HG03103 (cell line): ENCODE data around the gene ASB18.

Source experiments
- ATAC-seq: cut with Tn5 transposase; IDR thresholded peaks from one replicate; pipeline ENCODE4 v1.9.1; 2021; ENCODE audit warnings: low read depth; ENCODE audit not compliant: unreplicated experiment

ASB18 gene

GRCh38 chr2:236164925-236165841, 99.0 kb downstream of the ASB18 start:
- no peak for ATAC-seq

GRCh38 chr2:236164201-236164924, 99.8 kb downstream of the ASB18 start:
- ATAC-seq: no peak

GRCh38 chr2:236163471-236164200, 100.6 kb downstream of the ASB18 start:
- ATAC-seq: no peak

DNA sequence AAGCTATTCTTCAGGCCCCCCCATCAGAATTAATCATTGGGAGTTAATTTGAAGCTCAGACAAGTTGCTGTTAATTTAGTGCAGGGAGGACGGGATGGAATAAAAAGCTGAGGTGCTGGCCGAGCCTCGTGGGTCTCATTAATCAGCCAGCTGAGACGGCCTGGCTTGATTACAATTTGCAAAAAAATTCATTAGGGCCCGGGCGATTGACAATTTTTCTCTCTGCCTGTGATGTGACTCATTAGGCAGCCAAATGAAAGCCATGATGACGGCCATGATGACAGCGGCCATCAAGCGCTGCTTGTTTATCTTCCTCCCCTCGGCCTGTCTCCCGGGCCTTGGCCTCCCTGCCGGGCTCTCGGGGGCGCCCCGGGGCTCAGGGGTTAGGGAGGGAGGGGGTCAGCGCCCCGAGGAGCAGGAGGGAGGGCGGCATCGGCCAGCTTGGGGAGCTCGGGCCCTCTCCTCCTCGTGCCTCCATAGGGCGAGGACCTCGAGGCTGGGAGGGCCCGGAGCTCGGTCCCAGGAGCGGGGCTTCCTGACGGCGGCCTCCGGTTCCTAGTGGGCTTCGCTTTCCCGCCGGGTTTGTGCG, 101.2 kb downstream of the ASB18 start:
- ATAC-seq: no peak

DNA sequence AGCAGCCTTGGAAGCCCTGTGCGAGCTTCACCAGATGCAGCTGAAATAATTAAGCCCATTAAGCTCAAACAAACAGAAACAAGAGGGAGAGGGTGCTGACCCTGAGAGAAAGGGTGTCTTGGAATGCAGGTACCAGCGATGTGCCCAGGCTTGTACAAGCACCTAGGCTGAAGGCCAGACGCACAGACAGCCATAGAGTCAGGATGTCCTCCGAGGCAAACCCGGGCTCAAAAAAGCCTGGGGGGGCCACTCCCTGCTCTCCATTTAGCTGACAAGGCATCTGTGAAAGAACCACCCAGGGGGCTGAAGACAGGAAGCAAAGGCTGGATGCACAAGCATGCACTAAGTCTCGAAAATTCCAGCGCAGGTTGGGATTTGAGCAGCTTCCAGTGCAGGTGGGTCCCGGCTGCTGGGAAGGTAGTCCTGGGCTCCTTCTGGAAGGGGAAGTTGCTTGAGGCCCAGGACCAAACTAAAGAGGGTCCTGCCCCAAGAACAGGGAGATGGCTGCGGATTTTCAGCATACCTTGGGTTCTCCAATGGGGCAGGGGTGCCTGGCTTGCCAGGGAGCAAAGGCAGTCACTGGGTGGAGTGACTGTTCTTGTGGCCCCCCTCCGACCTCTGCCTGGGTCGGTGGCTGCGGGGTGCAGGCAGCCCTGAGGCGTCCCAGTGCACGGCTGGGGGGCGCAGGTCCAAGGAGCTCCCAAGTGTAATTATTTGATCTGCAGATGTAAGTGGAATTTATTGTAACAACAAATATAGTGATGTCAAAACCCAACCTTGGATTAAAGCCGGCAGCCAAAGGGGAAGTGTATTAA, 102.0 kb downstream of the ASB18 start:
- ATAC-seq: no peak

DNA sequence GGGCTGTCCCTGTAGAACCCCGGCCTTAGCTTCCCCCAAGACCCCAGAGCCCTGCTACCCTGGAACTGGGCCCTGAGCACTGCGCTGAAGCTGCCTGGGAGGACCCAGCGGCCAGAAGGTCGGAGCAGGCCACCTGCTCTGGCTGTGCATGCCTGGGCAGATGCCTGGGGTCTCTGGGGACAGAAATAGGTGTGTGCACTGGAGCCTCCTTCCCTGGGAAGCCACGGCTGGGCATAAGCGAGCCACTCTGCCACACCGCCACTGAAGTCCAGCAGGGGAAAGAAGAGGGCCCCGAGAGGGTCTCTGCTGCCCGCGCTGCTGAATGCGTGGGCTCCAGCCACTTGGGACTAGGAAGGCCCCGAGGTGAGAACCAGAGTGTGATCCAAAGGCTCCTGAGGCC, 102.7 kb downstream of the ASB18 start:
- no peak for ATAC-seq

DNA sequence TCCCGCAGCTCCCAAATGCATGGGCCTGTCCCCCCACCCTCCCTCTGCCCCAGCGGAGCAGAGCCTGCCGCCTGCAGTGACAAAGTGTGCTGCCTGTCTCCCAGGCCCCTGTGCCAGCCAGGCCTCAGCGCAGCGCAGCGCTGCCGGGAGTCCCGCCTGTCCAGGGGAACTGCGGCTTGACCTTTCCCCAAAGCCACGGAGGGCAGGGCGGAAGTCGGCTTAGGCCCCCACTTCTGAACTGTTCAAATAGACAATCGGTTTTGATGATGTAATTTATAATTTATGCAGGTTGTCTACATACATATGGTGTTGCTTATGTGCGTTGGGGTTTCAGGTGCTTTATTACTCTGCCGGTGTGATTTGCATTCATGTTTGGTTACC, 103.1 kb downstream of the ASB18 start:
- ATAC-seq: no peak

DNA sequence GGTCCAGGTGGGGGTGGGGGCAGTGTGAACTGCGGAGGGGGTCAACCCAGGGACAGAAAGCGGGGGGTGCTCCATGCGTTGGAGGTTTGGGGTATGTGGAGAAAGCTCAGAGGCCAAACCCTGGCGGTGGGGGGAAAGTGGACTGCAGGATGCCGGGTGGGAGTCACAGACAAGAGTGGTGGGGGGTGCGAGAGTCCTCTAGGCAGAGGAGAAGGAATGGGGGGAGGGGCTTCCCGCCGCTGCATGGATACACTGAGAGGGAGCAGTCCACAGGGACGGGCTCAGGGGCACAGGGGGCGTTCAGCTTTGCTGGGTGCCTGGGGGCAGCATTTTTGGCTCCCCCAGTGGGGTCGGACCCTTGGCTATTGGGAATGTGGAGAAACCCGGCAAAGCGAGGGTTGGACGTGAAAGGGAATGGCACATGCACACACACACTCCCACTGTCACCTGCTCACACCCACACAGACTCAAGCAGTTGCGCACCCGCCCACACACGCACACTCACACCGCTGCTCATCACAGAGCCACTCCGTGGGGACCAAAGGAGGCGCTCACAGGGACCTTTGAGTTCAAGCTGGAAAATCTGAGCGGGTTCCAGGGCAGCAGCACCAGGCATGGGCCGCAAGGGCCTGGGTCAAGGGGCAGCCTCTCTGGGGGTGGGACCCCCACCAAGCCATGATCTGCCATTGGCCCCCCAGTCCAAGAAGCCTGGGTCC, 103.7 kb downstream of the ASB18 start:
- no peak for ATAC-seq

DNA sequence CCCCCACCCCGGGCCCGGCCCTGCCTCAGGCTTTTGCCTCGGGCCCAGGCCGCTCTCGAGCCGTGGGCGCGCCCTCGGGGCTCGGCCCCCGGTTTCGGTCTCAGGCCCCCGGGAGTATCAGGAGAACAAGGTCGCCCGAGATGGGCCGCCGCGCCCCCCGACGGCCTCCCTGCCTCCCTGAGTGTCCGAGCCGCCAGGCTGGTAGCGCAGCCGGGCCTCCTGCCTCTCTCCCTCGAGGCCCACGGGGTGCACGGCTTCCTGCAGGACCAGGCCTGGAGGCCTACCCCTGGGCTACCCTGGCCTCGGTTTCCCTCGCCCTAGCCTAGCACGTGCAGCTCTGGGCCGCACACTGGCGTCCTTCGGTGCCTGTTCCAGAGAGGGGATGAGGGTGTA, 104.4 kb downstream of the ASB18 start:
- ATAC-seq: no peak

GRCh38 chr2:236158969-236159777, 105.0 kb downstream of the ASB18 start:
- ATAC-seq: no peak

- ATAC-seq: no peak
Observed at GRCh38 chr2:236157815-236158498, 106.2 kb downstream of the ASB18 start.

GRCh38 chr2:236157366-236157765, 106.8 kb downstream of the ASB18 start:
- ATAC-seq: no peak

DNA sequence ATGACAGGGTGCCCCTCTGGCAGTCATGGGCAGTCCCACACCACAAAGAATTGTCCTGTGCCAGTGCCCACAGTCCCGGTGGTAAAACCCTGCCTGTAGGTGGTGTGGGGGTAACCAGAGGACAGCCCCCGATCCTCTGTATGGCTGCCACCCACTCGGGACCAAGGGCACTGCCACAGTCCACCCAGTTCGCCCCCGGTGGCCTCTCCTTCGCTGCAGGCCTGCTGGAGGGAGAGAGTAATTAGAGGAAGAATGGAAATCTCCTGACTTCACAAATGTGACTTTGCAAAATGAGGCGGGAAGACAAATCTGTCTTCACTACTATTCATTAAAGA, 107.4 kb downstream of the ASB18 start:
- no peak for ATAC-seq

- no peak for ATAC-seq
Observed at GRCh38 chr2:236156095-236156859, 107.9 kb downstream of the ASB18 start.

- no peak for ATAC-seq
Observed at GRCh38 chr2:236155406-236155805, 108.8 kb downstream of the ASB18 start.

- ATAC-seq: no peak
Observed at GRCh38 chr2:236146436-236146835, 117.8 kb downstream of the ASB18 start.

DNA sequence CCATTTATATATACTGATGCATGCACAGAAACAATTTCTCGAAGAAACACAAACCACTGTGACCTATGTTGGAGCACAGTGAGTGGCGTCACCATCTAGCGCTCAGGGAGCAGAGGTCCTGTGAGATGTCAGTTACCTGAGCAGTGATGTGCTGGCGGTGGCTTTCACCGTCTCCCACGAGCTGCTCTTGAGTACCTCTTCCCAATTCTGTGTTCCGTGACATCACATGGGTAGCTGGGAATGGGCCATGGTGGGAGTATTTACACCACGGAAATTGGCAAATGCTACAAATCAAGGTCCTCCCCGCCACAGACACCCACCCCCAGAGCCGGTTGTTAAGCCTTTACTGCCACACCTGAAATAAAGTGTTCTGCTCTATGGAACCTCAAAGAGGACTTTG, 120.4 kb downstream of the ASB18 start:
- no peak for ATAC-seq
